Endothelial cell of umbilical vein (primary cell): Measurements from ENCODE around the gene CRY1. TPM values are rescaled to one million over a fixed set of nuclear protein-coding genes. Genes with fewer than 3 reads are reported as not detected.

Experiments used
- BruUV-seq: library from RNA; stranded (reverse); fragments of 400-500 nt; replicated peaks from 2 replicates; lab custom pipeline; 2021; lab: Mats Ljungman, UMichigan
- CTCF ChIA-PET: fragments of 300-600, 350-600 bp; sonication (Branson Sonifier 250); formaldehyde crosslinking; loops from one replicate; lab custom pipeline; 2021; ENCODE audit warnings: antibody characterized with exemption, inconsistent platforms; lab: Charles Lee
- POLR2A ChIA-PET: fragments of 300-600, 350-600 bp; sonication (Branson Sonifier 250); formaldehyde crosslinking; loops from one replicate; lab custom pipeline; 2021; ENCODE audit warnings: antibody characterized with exemption, inconsistent platforms; lab: Charles Lee
- DNase-seq: peaks from one replicate; pipeline ENCODE4 v3.0.0-alpha.2; 2011; ENCODE audit warnings: low read depth, low spot score
- FAIRE-seq: peaks from 2 replicates; lab custom pipeline; 2011; peaks lifted over from hg19 to GRCh38; lab: Jason Lieb, UNC
- H2AFZ ChIP-seq: 2 replicates; pipeline ENCODE4 v1.6.0; 2012; ENCODE audit warnings: low read depth, low read length, control low read depth, inconsistent platforms
- H3K27ac ChIP-seq: 2 replicates; pipeline ENCODE4 v1.5.1; 2011; ENCODE audit warnings: low read depth, mild to moderate bottlenecking, control low read depth, low read length, moderate library complexity; ENCODE audit not compliant: insufficient read depth
- H3K27me3 ChIP-seq, 2 experiments: 2 replicates each; pipeline versions ENCODE4 v1.6.0 to v1.6.1; 2011; ENCODE audit warnings: low read length in 2 of 2, mixed read lengths in 1 of 2; ENCODE audit not compliant: control insufficient read depth in 2 of 2, insufficient read depth in 2 of 2
- H3K36me3 ChIP-seq, 2 experiments: 2 replicates in 1 of 2; 3 replicates in 1 of 2; pipeline ENCODE4 v1.5.1; 2011; ENCODE audit warnings: low read length in 2 of 2, mild to moderate bottlenecking in 1 of 2, moderate library complexity in 1 of 2; ENCODE audit not compliant: control insufficient read depth in 2 of 2, insufficient read depth in 2 of 2; ENCODE audit errors: extremely low read depth in 1 of 2
- H3K4me1 ChIP-seq: 3 replicates; pipeline ENCODE4 v1.5.1; 2011; ENCODE audit warnings: mild to moderate bottlenecking, low read length; ENCODE audit not compliant: control insufficient read depth, insufficient read depth; ENCODE audit errors: extremely low read depth
- H3K4me2 ChIP-seq: 2 replicates; pipeline ENCODE4 v1.6.1; 2011; ENCODE audit warnings: low read length, control low read depth, mixed read lengths; ENCODE audit not compliant: insufficient read depth
- H3K4me3 ChIP-seq, 3 experiments: fragments of 200-600 bp in 1 of 3; sonication (generic), shearing (Covaris generic) in 1 of 3; replicated peaks in 1 of 3; 2 replicates each; pipeline ENCODE4 v1.5.1; 2011 to 2016; ENCODE audit warnings: control low read depth in 3 of 3, low read length in 3 of 3, mild to moderate bottlenecking in 2 of 3, inconsistent platforms in 1 of 3, low read depth in 1 of 3, moderate library complexity in 1 of 3; ENCODE audit not compliant: insufficient read depth in 1 of 3
- H3K79me2 ChIP-seq: 2 replicates; pipeline ENCODE4 v1.6.0; 2012; ENCODE audit warnings: low read length, inconsistent platforms; ENCODE audit not compliant: control insufficient read depth, insufficient read depth
- H3K9ac ChIP-seq: replicated peaks from 2 replicates; pipeline ENCODE3; 2011; ENCODE audit warnings: low read length, control low read depth; ENCODE audit not compliant: insufficient read depth; ENCODE audit errors: extremely low read depth
- H3K9me1 ChIP-seq: replicated peaks from 3 replicates; pipeline ENCODE4 v1.6.0; 2011; ENCODE audit warnings: mild to moderate bottlenecking, low read length; ENCODE audit not compliant: control insufficient read depth, insufficient read depth; ENCODE audit errors: extremely low read depth
- H3K9me3 ChIP-seq: replicated peaks from 2 replicates; pipeline ENCODE4 v1.5.1; 2012; ENCODE audit warnings: low read length, inconsistent platforms; ENCODE audit not compliant: control insufficient read depth, insufficient read depth
- H4K20me1 ChIP-seq: replicated peaks from 2 replicates; pipeline ENCODE3; 2011; ENCODE audit warnings: mild to moderate bottlenecking, low read length; ENCODE audit not compliant: control insufficient read depth, insufficient read depth; ENCODE audit errors: extremely low read depth
- CTCF ChIP-seq, 2 donors: IDR thresholded peaks; 1 replicate in 1 of 2; 2 replicates in 1 of 2; pipeline ENCODE4 v1.5.1; 2011; ENCODE audit warnings: low read length in 2 of 2, mild to moderate bottlenecking in 2 of 2, moderate library complexity in 2 of 2, control low read depth in 1 of 2, inconsistent platforms in 1 of 2, low read depth in 1 of 2; ENCODE audit not compliant: insufficient read depth in 1 of 2; ENCODE audit errors: extremely low read depth in 1 of 2
- EZH2 ChIP-seq: IDR thresholded peaks from 2 replicates; pipeline ENCODE4 v1.6.1; 2012; ENCODE audit warnings: borderline replicate concordance, low read depth, mild to moderate bottlenecking, moderate library complexity, low read length, inconsistent platforms; ENCODE audit not compliant: severe bottlenecking
- FOS ChIP-seq: IDR thresholded peaks from 2 replicates; pipeline ENCODE4 v1.6.1; 2011; ENCODE audit warnings: mild to moderate bottlenecking, low read length, moderate library complexity, borderline replicate concordance; ENCODE audit not compliant: insufficient read depth
- GATA2 ChIP-seq: IDR thresholded peaks from 2 replicates; pipeline ENCODE4 v1.7.0; 2011; ENCODE audit warnings: low read depth, mild to moderate bottlenecking, moderate library complexity, mixed read lengths, low read length; ENCODE audit not compliant: insufficient read length, insufficient read depth
- JUN ChIP-seq: IDR thresholded peaks from 2 replicates; pipeline ENCODE4 v1.6.1; 2011; ENCODE audit warnings: borderline replicate concordance, low read depth; ENCODE audit not compliant: insufficient read length, insufficient read depth
- MAX ChIP-seq: IDR thresholded peaks from 2 replicates; pipeline ENCODE4 v1.6.1; 2011; ENCODE audit not compliant: insufficient read depth, insufficient read length
- MYC ChIP-seq: IDR thresholded peaks from one replicate; pipeline ENCODE4 v1.6.1; 2011; ENCODE audit warnings: mild to moderate bottlenecking, low read depth, low read length
- POLR2A ChIP-seq: IDR thresholded peaks from 2 replicates; pipeline ENCODE4 v1.6.1; 2012; ENCODE audit warnings: low read depth, mild to moderate bottlenecking, control low read depth, low read length
- POLR2AphosphoS5 ChIP-seq: IDR thresholded peaks from 2 replicates; pipeline ENCODE4 v1.6.1; 2012; ENCODE audit warnings: low read depth, mild to moderate bottlenecking, control low read depth, low read length, moderate library complexity; ENCODE audit not compliant: insufficient read depth
- dilution Hi-C: fragments of 300-500 bp; cut with MboI; formaldehyde crosslinking; loops from one replicate; pipeline ENCODE4 v1.15.0; 2019; ENCODE audit warnings: low sequenced_read_pairs; ENCODE audit not compliant: extremely low pct_ligation_motif_present
- intact Hi-C: fragments of 100-400 bp; cut with micrococcal nuclease; formaldehyde crosslinking; loops from one replicate; pipeline ENCODE4 v1.10.0; 2022
- polyA plus RNA-seq, 4 experiments: library from polyadenylated mRNA; depleted of rRNA in 3 of 4; stranded (reverse) in 3 of 4; unstranded in 1 of 4; fragments of >200 nt; gene quantifications; 2 replicates each; pipeline versions ENCODE4 v1.2.1 to v1.2.3, GENCODE V29; 2011 to 2012; ENCODE audit warnings: missing spikeins in 1 of 4
- total RNA-seq: library from RNA; stranded (reverse); gene quantifications from 2 replicates; pipeline ENCODE4 v1.2.3, GENCODE V29; 2021

The CRY1 gene
- total and polyA plus RNA-seq, 2 donors (not counting 3 experiments of a cell fraction or from before 2014, with no cell fraction given) = 11.4 to 21.0 TPM

- POLR2A ChIA-PET = no interaction called here
Measured at GRCh38 chr12:106953352-106954250, 139.7 kb downstream of the CRY1 start.

DNA sequence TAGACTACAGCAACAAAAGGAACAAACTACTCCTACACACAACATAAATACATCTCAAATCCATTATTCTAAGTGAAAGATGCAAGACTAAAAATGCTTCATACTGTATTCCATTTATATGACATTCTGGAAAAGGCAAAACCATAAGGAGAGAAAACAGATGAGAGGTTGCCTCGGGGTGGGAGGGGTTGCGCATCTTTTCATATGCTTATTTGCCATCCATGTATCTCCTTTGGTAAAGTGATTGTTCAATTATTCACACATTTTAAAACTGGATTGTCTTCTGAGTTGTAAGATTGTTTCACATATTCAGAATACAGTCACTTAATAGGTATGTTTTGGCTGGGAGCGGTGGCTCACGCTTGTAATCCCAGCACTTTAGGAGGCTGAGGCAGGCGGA lies 142.8 kb downstream of the CRY1 start:
- CTCF ChIA-PET = no interaction called here
- TF ChIP-seq FOS = no peak
- no peak for TF ChIP-seq CTCF (IDR thresholded peaks at IDR 0.05; ENCODE audit: extremely low read depth in 1 of 2, insufficient read depth in 1 of 2, low read depth in 1 of 2, low read length in 2 of 2)
- no peak for TF ChIP-seq EZH2
- no peak for TF ChIP-seq MAX
- TF ChIP-seq MYC = no peak
- TF ChIP-seq GATA2 = no peak
- TF ChIP-seq JUN = no peak
- TF ChIP-seq POLR2AphosphoS5 = no peak
- no peak for TF ChIP-seq POLR2A
- Histone ChIP-seq H3K27ac (no peak overlapping the region), H3K9me3 (no peaks in the 10 kb centered on the region), H3K9ac (no peak overlapping the region), H3K4me3 (no peak overlapping the region), H3K4me1 (peaks cover 9% of the 10 kb centered on the region), H3K79me2 (no peaks in the 10 kb centered on the region), H4K20me1 (no peaks in the 10 kb centered on the region), H3K4me2 (no peak overlapping the region), H3K27me3 (peaks cover 2 to 8% of the 10 kb centered on the region in 2 experiments), H3K36me3 (no peaks in the 10 kb centered on the region), H3K9me1 (no peaks in the 10 kb centered on the region), H2AFZ (no peak overlapping the region)
- intact Hi-C loops (no loop called here), dilution Hi-C loops (no loop called here)
- POLR2A ChIA-PET = no interaction called here
- DNase-seq (no peak), FAIRE-seq (no peak)
- no TSS peak for BruUV-seq

More at GRCh38 chr12:106953352-106954250, 139.7 kb downstream of the CRY1 start:
- FAIRE-seq (no peak), DNase-seq (peak; percentile 10)
- Histone ChIP-seq H3K4me1 (peaks cover 9% of the 10 kb centered on the region), H3K36me3 (no peaks in the 10 kb centered on the region), H3K79me2 (peaks cover 25% of the 10 kb centered on the region), H2AFZ (no peak overlapping the region), H3K4me3 (no peak overlapping the region), H3K4me2 (peak overlapping the region; percentile 76), H3K27me3 (peaks cover 0 to 8% of the 10 kb centered on the region in 2 experiments), H3K9me3 (no peaks in the 10 kb centered on the region), H4K20me1 (no peaks in the 10 kb centered on the region), H3K9ac (no peak overlapping the region), H3K9me1 (peaks cover under 1% of the 10 kb centered on the region), H3K27ac (no peak overlapping the region)
- CTCF ChIA-PET = interaction anchor here (0.8 kb wide), 1 partner anchor 34 kb away, joined by 4 read pairs; no protein-coding TSS in a partner anchor
- intact Hi-C loops (no loop called here), dilution Hi-C loops (no loop called here)
- no peak for TF ChIP-seq EZH2
- no peak for TF ChIP-seq MAX
- TF ChIP-seq MYC = no peak
- no TSS peak for BruUV-seq
